ENCODE measurements around the gene OSER1.
A peak's percentile ranks its signal among the peaks of the same experiment; 100 is the strongest.

The OSER1 gene

DNA sequence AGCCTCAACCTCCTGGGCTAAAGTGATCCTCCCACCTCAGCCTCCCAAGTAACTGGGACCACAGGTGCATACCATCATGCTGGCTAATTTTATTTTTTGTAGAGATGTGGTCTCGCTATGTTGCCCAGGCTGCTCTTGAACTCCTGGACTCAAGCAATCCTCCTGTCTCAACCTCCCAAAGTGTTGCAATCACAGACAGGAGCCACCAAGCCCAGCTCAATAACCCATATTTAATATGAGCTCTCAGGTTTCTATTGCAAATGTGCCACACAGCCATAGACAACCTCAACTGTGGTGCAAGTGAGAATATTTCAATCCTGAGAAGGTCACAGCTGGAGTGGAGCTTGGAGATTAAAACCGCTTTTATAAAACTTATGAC is 38.0 kb downstream of the OSER1 start:
- DNase-seq = no peak

DNA sequence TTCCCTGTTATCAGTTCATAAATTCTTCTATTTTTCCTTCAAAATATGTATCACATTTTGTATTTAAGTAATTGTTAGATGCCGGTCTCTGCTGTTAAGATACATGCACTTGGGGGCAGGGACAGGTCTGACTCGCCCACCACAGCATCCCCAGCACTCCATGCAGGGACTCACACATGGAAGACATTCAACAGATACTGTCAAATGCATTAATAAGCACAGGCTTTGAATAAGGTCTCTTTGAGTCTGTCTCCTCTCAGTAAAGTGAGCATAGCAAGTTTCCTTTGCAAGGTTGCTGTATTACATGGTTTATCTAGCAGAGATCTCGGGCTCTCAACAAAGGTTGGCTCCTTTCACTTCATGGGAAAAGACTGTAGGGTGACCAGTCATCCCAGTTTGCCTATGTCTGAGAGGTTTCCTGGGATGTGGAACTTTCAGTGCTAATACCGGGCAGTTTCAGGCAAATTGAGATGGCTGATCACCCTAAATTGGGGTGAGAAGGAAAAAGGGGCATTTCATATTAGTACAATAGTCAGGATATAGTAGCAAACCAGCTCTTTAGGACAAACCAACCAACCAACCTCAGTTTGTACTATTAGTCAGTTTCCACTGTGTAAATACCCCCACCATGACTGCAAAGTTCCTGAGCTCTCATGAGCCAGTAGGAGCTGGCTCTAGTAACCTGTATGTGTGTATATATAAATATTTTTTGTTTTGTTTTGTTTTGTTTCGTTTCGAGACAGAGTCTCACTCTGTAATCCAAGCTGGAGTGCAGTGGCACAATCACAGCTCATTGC is 38.6 kb downstream of the OSER1 start:
- no peak for DNase-seq

DNA sequence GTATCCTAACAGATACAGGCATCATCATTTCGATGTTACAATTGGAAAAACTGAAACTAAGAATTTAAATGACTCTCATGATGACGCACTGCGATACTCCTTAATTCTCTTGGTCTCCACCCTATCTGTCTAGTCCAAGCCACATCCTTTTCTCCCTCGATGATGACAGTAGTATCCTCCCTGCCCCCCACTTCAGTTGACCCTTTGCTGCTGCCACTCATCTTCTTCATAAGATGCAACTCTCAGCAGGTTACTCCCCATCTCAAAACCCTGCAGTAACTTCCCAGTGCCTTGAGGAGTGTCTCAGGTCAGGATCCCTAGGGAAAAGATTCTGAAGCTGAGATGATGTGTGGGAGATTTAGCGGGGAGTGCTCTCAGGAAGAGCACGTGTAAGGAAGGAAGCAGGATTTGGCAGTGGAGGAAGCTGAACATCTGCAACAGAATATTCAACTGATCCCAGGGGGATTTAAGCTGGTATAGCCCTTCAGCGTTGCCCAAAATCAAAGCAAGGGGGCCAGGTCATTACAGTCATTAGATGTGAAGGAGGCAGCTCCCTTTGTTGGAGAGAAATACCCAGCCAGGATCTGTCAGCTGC is 39.7 kb downstream of the OSER1 start:
- no peak for DNase-seq

DNA sequence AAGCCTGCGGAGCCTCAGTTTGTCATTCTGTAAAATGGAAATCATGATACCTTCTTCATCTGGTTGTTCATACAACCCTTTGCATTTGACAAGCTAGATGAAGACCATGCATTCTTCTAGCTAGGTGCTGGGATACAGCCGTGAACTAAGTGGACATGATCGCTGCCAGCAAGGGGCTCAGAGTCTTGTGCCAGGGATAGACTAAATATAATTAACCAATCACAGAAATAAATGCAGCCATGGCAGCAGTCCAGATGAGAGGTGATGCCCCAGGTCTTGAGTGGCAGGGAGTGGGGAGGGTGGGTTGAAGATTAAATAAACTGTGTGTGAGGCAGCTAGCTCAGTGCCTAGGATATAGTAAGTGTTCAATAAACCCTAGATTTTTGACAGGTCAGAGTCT is 42.8 kb downstream of the OSER1 start:
- DNase-seq = no peak

DNA sequence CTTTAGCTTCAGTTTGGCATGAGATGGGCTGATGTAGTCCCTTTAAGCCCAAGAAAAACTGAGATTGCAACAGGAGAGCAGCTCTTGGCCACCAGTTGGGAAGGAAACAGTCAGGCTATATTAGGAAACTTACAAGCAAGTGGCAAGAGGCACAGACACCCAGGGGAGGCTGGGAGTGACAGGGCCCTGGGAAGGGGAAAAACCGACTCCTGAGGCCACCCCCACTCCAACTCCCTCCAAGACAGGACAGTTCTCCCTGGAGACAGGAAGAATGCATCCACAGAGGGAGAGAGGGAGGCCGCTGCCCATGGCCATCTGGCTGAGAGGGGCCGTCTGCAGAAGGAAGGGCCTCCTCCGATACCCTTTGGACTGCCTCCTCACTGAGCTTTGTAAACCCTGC is 44.1 kb downstream of the OSER1 start:
- DNase-seq = no peak

DNA sequence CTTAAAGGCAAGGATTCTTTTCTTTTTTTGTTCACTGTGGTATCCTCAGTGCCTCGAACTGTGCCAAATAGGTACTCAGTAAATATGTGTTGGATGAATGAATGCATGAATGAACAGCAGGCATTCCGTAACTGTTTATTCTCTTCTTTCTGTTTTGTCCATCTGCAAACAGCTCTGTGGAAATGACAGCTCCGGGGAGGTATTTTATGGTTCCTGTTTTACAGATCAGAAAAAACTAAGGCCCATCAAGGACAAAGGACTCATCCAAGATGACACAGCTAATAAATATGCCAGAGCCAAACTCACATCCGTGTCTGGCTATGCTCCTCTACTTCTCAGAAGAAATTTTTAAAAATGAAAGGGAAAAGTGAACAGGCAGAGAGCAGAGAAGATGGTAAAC is 44.6 kb downstream of the OSER1 start:
- no peak for DNase-seq

DNA sequence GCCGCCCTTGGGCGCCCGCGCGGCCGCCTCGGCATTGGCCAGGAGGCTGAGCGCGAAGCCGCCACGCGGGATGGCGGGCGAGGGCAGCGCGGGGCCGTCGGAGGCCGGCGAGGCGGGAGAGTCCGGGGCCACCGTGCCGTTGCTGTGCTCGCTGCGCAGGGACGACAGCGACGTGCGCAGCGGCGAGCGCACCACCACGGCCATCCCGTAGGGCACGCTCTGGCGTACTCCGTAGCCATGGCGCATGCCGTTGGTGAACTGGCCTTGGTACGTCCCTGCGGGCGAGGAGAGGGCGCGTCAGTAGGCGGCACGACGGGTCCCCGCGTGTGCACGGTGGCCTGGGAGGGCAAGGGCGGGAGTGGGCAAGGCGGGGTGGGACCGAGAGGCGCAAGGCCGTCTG is 50.4 kb downstream of the OSER1 start:
- DNase-seq = no peak

DNA sequence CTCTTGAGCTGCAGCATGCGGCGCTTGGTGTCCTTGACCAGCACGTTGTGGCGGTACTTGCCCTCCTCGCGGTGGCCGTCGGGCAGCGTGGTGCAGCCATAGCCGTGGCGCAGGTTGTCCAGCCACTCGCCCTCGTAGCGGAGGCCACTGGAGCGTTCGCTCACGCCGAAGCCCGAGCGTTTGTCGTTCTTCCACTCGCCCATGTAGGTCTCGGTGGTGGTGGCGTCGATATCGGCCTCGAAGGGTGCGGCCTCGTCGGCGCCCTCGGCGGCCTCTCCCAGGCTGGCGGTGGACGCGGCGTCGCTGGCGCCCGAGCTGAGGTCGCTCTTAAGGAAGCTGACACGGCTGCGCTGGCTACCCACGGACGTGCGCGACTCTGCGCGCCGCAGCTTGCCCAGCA is 50.9 kb downstream of the OSER1 start:
- DNase-seq = no peak

DNA sequence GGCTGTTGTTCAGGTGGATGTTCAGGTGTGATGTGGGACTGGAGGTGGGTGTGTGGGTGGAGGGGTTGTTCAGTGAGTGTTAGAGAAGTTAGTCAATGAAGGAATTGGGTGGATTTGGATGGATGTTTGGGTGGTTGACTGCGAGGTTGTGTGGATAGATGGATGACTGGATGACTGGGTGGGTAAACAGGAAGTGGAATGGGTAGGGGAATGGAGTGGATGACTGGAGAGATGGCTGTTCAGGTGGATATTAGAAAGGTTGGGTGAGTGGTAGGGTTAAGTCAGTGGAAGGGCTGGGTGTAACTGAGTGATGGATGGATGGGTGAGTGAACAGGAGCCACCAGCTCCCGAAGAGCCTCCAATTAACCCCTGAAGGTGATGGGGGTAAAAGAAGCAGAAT is 51.4 kb downstream of the OSER1 start:
- no peak for DNase-seq

DNA sequence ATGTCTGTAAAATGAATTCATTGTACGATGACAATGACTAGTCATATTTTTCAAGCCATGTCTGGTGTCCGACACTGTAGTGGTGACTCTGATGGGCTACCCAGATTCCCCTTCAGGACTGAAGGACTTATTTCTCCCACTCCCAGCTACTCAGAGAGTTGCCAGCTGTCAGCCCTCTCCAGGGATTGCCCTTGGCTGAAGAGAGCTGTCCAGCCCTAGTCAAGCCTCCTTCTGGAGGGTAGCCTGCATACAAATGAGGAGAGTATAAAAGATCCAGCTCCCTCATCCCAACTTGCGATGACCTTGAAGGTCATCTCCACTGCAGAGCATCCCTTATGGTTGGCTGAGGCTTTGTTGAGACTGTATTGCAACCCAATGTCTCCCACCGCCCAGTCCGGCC is 53.5 kb downstream of the OSER1 start:
- DNase-seq = no peak

DNA sequence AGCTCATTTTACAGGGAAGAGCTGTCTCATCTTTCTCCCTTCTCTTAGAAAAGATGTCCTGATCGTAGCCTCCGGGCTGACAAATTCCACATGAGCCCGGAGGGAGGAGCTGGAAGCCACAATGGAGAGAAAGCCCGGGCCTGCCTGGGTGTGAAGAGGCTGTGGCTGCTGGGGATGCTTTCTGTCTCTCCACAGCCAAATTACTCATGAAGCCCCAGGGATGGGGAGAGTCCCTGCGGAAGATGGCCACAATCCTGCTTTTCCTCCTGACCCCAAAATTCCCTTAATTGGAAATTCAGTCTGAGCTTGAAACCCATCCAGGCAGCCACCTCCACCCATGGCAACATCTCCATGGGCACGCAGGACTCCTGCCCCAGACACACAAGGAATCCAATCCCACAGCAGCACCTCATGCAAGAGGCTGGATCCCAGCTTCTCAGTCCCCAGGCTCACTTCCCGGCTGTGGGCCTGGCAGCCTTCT is 56.0 kb downstream of the OSER1 start:
- no peak for DNase-seq

DNA sequence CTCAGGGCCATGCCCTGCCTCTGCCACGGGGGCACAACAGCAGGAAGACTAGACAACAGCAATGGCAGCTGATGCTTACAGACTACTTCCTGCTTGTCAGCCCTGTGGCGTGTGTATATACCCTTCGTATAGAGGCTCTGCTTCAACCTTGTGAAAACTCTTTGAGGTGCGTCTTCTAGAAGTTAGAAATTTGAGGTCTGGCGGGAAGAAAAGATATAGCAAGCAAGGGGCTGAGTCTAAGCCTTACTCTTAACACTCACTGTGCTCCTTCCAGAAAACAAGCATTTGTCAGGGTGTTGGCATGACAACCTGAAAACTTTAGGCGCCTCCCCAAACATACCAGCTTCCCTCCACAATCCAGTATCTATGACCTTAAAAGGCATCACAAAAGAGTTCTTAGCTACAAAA is 56.9 kb downstream of the OSER1 start:
- peak in 1 of 2 donors; percentile 7 for DNase-seq

DNA sequence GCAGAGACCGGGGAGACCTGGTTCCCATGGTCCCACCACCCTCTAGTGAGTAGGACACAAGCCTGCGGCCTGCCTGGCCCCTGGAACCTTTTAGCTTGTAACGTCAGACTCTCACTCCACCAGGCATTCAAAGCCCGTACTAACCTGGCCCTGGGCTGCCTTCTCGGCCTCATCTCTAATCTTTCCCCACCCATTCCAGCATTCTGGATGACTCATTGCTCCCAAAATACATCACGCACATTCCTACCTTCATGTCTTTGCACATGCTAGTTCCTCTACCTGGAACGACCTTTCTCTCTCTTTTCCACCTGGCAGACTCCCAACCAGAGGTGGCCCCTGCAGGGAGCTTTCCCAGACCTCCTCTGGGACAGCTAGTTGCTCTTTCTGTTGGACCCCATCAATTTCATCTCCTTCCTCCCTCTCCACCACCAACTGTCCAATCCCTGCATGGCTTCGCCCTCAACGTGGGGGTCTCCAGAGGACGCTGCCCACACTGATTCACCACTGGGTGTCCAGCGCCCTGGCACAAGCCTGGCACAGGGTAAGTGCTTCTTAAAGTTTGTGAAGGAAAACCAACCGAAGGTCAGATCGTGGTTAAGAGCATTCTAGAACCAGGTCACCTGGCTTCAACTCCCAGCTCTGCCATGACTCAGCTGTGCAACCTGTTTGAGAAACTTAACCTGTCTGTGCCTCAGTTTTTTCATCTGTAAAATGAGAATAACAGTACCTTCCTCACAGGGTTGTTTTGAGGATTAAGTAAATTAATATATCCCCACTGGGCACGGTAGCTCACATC is 58.8 kb downstream of the OSER1 start:
- no peak for DNase-seq

DNA sequence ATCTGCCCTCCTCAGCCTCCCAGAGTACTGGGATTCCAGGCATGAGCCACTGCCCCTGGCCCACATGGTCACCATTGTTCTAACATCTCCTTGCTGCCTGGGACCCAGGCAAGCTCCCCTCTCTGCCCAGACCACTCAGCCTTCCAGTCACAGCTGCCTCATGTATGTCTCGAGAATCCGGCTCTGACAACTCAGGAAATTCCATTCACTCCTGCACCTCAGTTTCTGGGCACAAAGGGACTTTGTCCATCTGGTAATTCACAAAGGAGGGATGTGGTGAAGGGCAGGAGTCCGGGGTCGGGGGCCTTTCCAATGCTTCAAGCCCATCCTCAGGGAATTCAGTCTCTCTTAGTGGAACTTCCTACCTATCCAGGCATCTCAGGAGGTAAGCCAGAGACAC is 64.3 kb downstream of the OSER1 start:
- no peak for DNase-seq
